Activated T-helper 2 cell treated with anti-CD3 and anti-CD28 coated beads, Interferon-gamma antibody, Interleukin-2, Interleukin-4, amounts not matched to agents 10 μg/mL and 5 μg/mL and 100 μg/mL, durations not matched to agents 14 hours and 24 hours and 36 hours (primary cell): Measurements from ENCODE around the gene CRHBP. TPM values are rescaled to one million over a fixed set of nuclear protein-coding genes. Genes with fewer than 3 reads are reported as not detected.

Experiments
- DNase-seq: peaks from one replicate; pipeline ENCODE4 v3.0.0; 2021; ENCODE audit warnings: low spot score
- H3K27ac Mint-ChIP-seq: one replicate; pipeline ENCODE4 v1.8.0; 2021; ENCODE audit warnings: mixed read lengths
- H3K27me3 Mint-ChIP-seq: one replicate; pipeline ENCODE4 v1.8.0; 2021; ENCODE audit warnings: low read depth, mixed read lengths
- H3K36me3 Mint-ChIP-seq: one replicate; pipeline ENCODE4 v1.8.0; 2021; ENCODE audit warnings: low read depth, mixed read lengths
- H3K4me1 Mint-ChIP-seq: one replicate; pipeline ENCODE4 v1.8.0; 2021; ENCODE audit warnings: low read depth, mixed read lengths
- H3K4me3 Mint-ChIP-seq: one replicate; pipeline ENCODE4 v1.8.0; 2021; ENCODE audit warnings: low read depth, mild to moderate bottlenecking, moderate library complexity, mixed read lengths
- H3K9me3 Mint-ChIP-seq: one replicate; pipeline ENCODE4 v1.8.0; 2021; ENCODE audit warnings: mixed read lengths
- intact Hi-C: fragments of 100-400 bp; cut with micrococcal nuclease; formaldehyde crosslinking; loops from one replicate; pipeline ENCODE4 v1.15.1; 2023
- total RNA-seq: library from RNA; stranded (reverse); gene quantifications from 2 replicates; pipeline ENCODE4 v1.2.3, GENCODE V29; 2022

CRHBP gene
- total RNA-seq, 1 donor from 2014 or later: 0.09 TPM

- Mint-ChIP-seq H3K27me3 (peaks cover 46% of the 10 kb centered on the region), H3K27ac (no peak overlapping the region), H3K4me1 (no peaks in the 10 kb centered on the region), H3K4me3 (no peak overlapping the region), H3K36me3 (no peaks in the 10 kb centered on the region), H3K9me3 (no peaks in the 10 kb centered on the region)
- DNase-seq: no peak
- intact Hi-C loops: no loop called here
These were observed 53.3 kb downstream of the CRHBP start for GRCh38 chr5:77006124-77006523.

- Mint-ChIP-seq H3K4me3 (no peak overlapping the region), H3K27me3 (peaks cover 32% of the 10 kb centered on the region), H3K9me3 (no peaks in the 10 kb centered on the region), H3K4me1 (peaks cover 9% of the 10 kb centered on the region), H3K27ac (no peak overlapping the region), H3K36me3 (no peaks in the 10 kb centered on the region)
- intact Hi-C loops: no loop called here
- no peak for DNase-seq
These were observed 55.6 kb downstream of the CRHBP start for GRCh38 chr5:77008413-77008812.

- Mint-ChIP-seq H3K4me3 (no peak overlapping the region), H3K27ac (no peak overlapping the region), H3K36me3 (no peaks in the 10 kb centered on the region), H3K27me3 (peaks cover 20% of the 10 kb centered on the region), H3K4me1 (peaks cover 9% of the 10 kb centered on the region), H3K9me3 (no peaks in the 10 kb centered on the region)
- intact Hi-C loops: no loop called here
- DNase-seq: no peak
These were observed 57.4 kb downstream of the CRHBP start for GRCh38 chr5:77010243-77010642.

GRCh38 chr5:77011498-77011897, 58.7 kb downstream of the CRHBP start:
- intact Hi-C loops: no loop called here
- no peak overlapping the region for H3K4me3 Mint-ChIP-seq
- H3K27me3 Mint-ChIP-seq: peaks cover 15% of the 10 kb centered on the region
- no peaks in the 10 kb centered on the region for H3K36me3 Mint-ChIP-seq
- no peak overlapping the region for H3K27ac Mint-ChIP-seq
- H3K4me1 Mint-ChIP-seq: peaks cover 9% of the 10 kb centered on the region
- no peak for DNase-seq
- H3K9me3 Mint-ChIP-seq: no peaks in the 10 kb centered on the region

GRCh38 chr5:77012601-77013000, 59.8 kb downstream of the CRHBP start:
- no peak for DNase-seq
- intact Hi-C loops: no loop called here
- no peak overlapping the region for H3K27ac Mint-ChIP-seq
- H3K36me3 Mint-ChIP-seq: no peaks in the 10 kb centered on the region
- H3K4me1 Mint-ChIP-seq: peaks cover 9% of the 10 kb centered on the region
- H3K4me3 Mint-ChIP-seq: no peak overlapping the region
- no peaks in the 10 kb centered on the region for H3K9me3 Mint-ChIP-seq
- peaks cover 8% of the 10 kb centered on the region for H3K27me3 Mint-ChIP-seq

GRCh38 chr5:77015938-77016569, 63.2 kb downstream of the CRHBP start:
- H3K27ac Mint-ChIP-seq: no peak overlapping the region
- intact Hi-C loops: loop anchor here (1.0 kb wide), 1 partner anchor 148 kb away; no protein-coding TSS in a partner anchor
- H3K4me1 Mint-ChIP-seq: peaks cover 12% of the 10 kb centered on the region
- peaks cover 17% of the 10 kb centered on the region for H3K27me3 Mint-ChIP-seq
- no peaks in the 10 kb centered on the region for H3K36me3 Mint-ChIP-seq
- DNase-seq: no peak
- no peak overlapping the region for H3K4me3 Mint-ChIP-seq
- no peaks in the 10 kb centered on the region for H3K9me3 Mint-ChIP-seq

GRCh38 chr5:77016962-77017361, 64.1 kb downstream of the CRHBP start:
- DNase-seq: no peak
- Mint-ChIP-seq H3K4me1 (peaks cover 12% of the 10 kb centered on the region), H3K27me3 (peaks cover 17% of the 10 kb centered on the region), H3K36me3 (no peaks in the 10 kb centered on the region), H3K4me3 (no peak overlapping the region), H3K27ac (no peak overlapping the region), H3K9me3 (no peaks in the 10 kb centered on the region)
- intact Hi-C loops: loop anchor here (1.0 kb wide), 1 partner anchor 149 kb away; no protein-coding TSS in a partner anchor

- no peak overlapping the region for H3K27ac Mint-ChIP-seq
- no peak for DNase-seq
- intact Hi-C loops: no loop called here
- no peak overlapping the region for H3K4me3 Mint-ChIP-seq
- no peaks in the 10 kb centered on the region for H3K36me3 Mint-ChIP-seq
- H3K4me1 Mint-ChIP-seq: peaks cover 9% of the 10 kb centered on the region
- no peaks in the 10 kb centered on the region for H3K9me3 Mint-ChIP-seq
- peaks cover 22% of the 10 kb centered on the region for H3K27me3 Mint-ChIP-seq
These were observed 64.8 kb downstream of the CRHBP start for GRCh38 chr5:77017668-77018067.

Other genes starting within 250 kb of the CRHBP start
- 2.8 and 3.3 TPM in 2 replicates for gene F2R, start 236.9 kb upstream of the CRHBP start, total RNA-seq
- gene F2RL1, start 134.0 kb upstream of the CRHBP start, total RNA-seq: 0.09 and 0.16 TPM in 2 replicates
- 0.99 and 1.1 TPM in 2 replicates for gene S100Z, start 103.0 kb upstream of the CRHBP start, total RNA-seq
- 25.6 and 28.2 TPM in 2 replicates for gene AGGF1, start 77.4 kb downstream of the CRHBP start, total RNA-seq
- 0.48 and 0.60 TPM in 2 replicates for gene ZBED3, start 134.2 kb downstream of the CRHBP start, total RNA-seq